Measurements from ENCODE around the gene MKNK2. TPM values are rescaled to one million over a fixed set of nuclear protein-coding genes. Genes with fewer than 3 reads are reported as not detected.

The MKNK2 gene
- total RNA-seq, 4 donors from 2014 or later: 224 to 367 (median 251) TPM

GRCh38 chr19:2081873-2082810, 31.1 kb upstream of the MKNK2 start:
- DNase-seq (ENCODE audit: low spot score in 2 of 2): no peak
- intact Hi-C loops (cut with DNase I; ENCODE audit: low total_unique reads): no loop called here
- 79 to 87% methylated on average over 22 to 30 of the region's 30 CpGs for WGBS, 2 donors
- H3K4me3 ChIP-seq (ENCODE audit: low read depth, poor library complexity, severe bottlenecking): no peak overlapping the region
- TF ChIP-seq CTCF (IDR thresholded peaks at IDR 0.05) (no peak), POLR2A (IDR thresholded peaks at IDR 0.05) (no peak)

GRCh38 chr19:2080336-2080988, 29.4 kb upstream of the MKNK2 start:
- WGBS, 2 donors: 55 to 56% methylated on average over 23 of the region's 23 CpGs
- TF ChIP-seq CTCF (IDR thresholded peaks at IDR 0.05): no peak
- no peak for TF ChIP-seq POLR2A (IDR thresholded peaks at IDR 0.05)
- DNase-seq (ENCODE audit: low spot score in 2 of 2): no peak
- intact Hi-C loops (cut with DNase I; ENCODE audit: low total_unique reads): no loop called here
- no peak overlapping the region for H3K4me3 ChIP-seq (ENCODE audit: low read depth, poor library complexity, severe bottlenecking)

- intact Hi-C loops (cut with DNase I; ENCODE audit: low total_unique reads): no loop called here
- 80 to 83% methylated on average over 21 to 23 of the region's 23 CpGs for WGBS, 2 donors
- H3K4me3 ChIP-seq (ENCODE audit: low read depth, poor library complexity, severe bottlenecking): no peak overlapping the region
- TF ChIP-seq CTCF (IDR thresholded peaks at IDR 0.05) (no peak), POLR2A (IDR thresholded peaks at IDR 0.05) (no peak)
- DNase-seq (ENCODE audit: low spot score in 2 of 2): no peak
Observed at GRCh38 chr19:2079865-2080301, 28.8 kb upstream of the MKNK2 start.

- WGBS, 2 donors: 92 to 96% methylated on average over 32 of the region's 32 CpGs
- intact Hi-C loops (cut with DNase I; ENCODE audit: low total_unique reads): no loop called here
- TF ChIP-seq CTCF (IDR thresholded peaks at IDR 0.05): no peak
- no peak for TF ChIP-seq POLR2A (IDR thresholded peaks at IDR 0.05)
- DNase-seq (ENCODE audit: low spot score in 2 of 2): no peak
- no peak overlapping the region for H3K4me3 ChIP-seq (ENCODE audit: low read depth, poor library complexity, severe bottlenecking)
Observed at GRCh38 chr19:2079076-2079864, 28.2 kb upstream of the MKNK2 start.

GRCh38 chr19:2077833-2078619, 27.0 kb upstream of the MKNK2 start:
- no peak overlapping the region for H3K4me3 ChIP-seq (ENCODE audit: low read depth, poor library complexity, severe bottlenecking)
- no peak for DNase-seq (ENCODE audit: low spot score in 2 of 2)
- intact Hi-C loops (cut with DNase I; ENCODE audit: low total_unique reads): no loop called here
- 95 to 96% methylated on average over 27 to 43 of the region's 44 CpGs for WGBS, 2 donors
- TF ChIP-seq CTCF (IDR thresholded peaks at IDR 0.05): no peak
- TF ChIP-seq POLR2A (IDR thresholded peaks at IDR 0.05): no peak

Measured in lower leg skin (tissue), 4 donors.